Activated CD4-positive, alpha-beta T cell treated with anti-CD3 and anti-CD28 coated beads, Interleukin-2, amount 10 ng/mL, durations not matched to agents 24 days and 14 days (primary cell): ENCODE measurements around the gene YJU2. TPM values are rescaled to one million over a fixed set of nuclear protein-coding genes. Genes with fewer than 3 reads are reported as not detected.
A peak's percentile ranks its signal among the peaks of the same experiment; 100 is the strongest.

Source experiments
- DNase-seq: peaks from one replicate; pipeline ENCODE4 v3.0.0; 2022
- H3K27ac Mint-ChIP-seq: one replicate; pipeline ENCODE4 v1.8.0; 2022; ENCODE audit warnings: mild to moderate bottlenecking, mixed read lengths
- H3K27me3 Mint-ChIP-seq: one replicate; pipeline ENCODE4 v1.8.0; 2022; ENCODE audit warnings: mixed read lengths
- H3K36me3 Mint-ChIP-seq: one replicate; pipeline ENCODE4 v1.8.0; 2022; ENCODE audit warnings: low read depth, mild to moderate bottlenecking, mixed read lengths
- H3K4me1 Mint-ChIP-seq: one replicate; pipeline ENCODE4 v1.8.0; 2021; ENCODE audit warnings: mixed read lengths
- H3K4me3 Mint-ChIP-seq: one replicate; pipeline ENCODE4 v1.8.0; 2022; ENCODE audit warnings: mild to moderate bottlenecking, moderate library complexity, mixed read lengths
- H3K9me3 Mint-ChIP-seq: one replicate; pipeline ENCODE4 v1.8.0; 2021; ENCODE audit warnings: mixed read lengths
- intact Hi-C: fragments of 100-400 bp; cut with micrococcal nuclease; formaldehyde crosslinking; loops from one replicate; pipeline ENCODE4 v1.15.1; 2023
- total RNA-seq: library from RNA; stranded (reverse); gene quantifications from 2 replicates; pipeline ENCODE4 v1.2.3, GENCODE V29; 2022

The YJU2 gene
- total RNA-seq, 1 donor from 2014 or later, result 38.2 TPM

DNA sequence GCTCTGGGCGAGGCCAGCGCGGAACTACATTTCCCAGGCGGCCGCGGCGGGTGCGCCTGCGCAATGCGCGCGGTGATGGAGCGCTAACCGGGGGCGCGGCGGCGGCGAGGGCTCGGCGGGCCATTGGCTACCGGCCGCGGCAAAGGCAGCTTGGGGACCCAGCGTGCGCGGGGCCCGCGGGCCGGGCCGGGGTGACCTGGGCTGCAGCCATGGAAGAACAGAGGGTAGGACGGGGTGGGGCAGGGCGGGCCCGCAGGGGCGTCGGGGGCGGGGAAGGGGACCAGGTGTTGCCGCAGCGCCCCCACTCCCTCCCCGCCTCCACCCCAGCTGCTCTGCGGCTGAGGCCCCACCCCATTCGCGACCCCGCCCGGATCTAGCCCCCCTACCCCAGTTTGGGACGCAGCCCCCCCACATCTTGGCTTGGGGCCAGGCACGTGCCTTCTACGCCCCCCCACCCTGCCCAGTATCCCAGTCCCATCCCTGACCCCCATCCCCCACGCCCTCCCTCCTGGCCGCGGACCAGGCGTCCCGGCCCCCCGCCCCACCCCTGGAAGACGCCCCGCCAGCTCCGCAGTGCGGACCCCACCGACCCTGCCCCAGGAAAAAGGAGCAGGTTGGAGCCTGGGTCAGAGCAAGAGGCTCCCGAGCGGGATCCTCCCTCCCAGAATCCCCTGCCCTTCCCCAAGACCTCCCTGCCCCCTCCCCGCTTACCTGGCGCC lies 57.8 kb downstream of the YJU2 start, which contains the start of gene FSD1:
FSD1 (plus strand) TSS at position 61 of the 719 bp plus-strand sequence; CDS start at position 210, 149 bp downstream.
- peak; percentile 95 for DNase-seq
- H3K36me3 Mint-ChIP-seq, result peaks cover 6% of the 10 kb centered on the region
- peak within 1 kb of the TSS; percentile 78 for H3K4me3 Mint-ChIP-seq
- H3K9me3 Mint-ChIP-seq, result no peaks in the 10 kb centered on the region
- intact Hi-C loops, result loop anchor here (1.0 to 2.0 kb wide), 2 partner anchors 22 to 39 kb away; partner anchors contain the start of gene MPND
- peak within 1 kb of the TSS; percentile 76 for H3K27ac Mint-ChIP-seq
- H3K4me1 Mint-ChIP-seq, result peaks cover 28% of the 10 kb centered on the region
- H3K27me3 Mint-ChIP-seq, result no peaks in the 10 kb centered on the region

DNA sequence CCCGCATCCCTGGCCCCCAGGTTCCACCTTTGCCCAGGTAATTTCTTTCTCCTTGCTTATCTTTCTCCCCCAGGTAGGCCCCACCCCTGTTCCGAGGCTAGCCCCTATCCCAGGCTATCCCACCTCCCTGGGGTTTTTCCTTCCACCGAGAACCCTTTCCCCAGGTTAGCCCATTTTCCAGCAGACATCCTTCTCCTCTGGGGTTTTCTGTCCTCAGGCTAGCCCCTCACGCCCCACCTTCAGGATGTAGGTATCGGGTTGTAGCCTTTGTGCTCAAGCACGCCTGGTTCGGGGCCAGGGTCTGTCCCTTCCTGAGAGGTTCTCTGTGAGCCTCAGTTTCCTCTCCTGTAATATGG lies 58.4 kb downstream of the YJU2 start:
- Mint-ChIP-seq H3K4me3 (peak overlapping the region; percentile 78), H3K36me3 (peaks cover 6% of the 10 kb centered on the region), H3K4me1 (peaks cover 28% of the 10 kb centered on the region), H3K27ac (peak overlapping the region; percentile 76), H3K27me3 (no peaks in the 10 kb centered on the region), H3K9me3 (no peaks in the 10 kb centered on the region)
- no peak for DNase-seq
- intact Hi-C loops, result loop anchor here (2.0 kb wide), 1 partner anchor 22 kb away; no protein-coding TSS in a partner anchor

DNA sequence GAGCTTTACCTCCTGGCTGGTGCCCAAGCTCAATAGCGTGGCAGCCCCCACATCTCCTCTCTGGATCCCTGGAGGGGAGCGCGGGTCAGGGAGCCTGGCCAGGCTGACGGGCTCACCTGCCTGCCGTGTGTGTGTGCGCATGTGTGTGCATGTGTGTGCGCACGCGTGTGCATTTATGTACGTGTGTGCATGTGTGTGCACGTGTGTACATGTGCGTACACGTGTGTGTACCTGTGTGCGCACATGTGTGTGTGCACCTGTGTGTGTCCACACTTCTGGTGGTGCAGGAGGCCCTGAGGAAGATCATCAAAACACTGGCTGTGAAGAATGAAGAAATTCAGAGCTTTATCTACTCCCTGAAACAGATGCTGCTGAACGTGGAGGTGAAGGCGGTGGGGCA lies 58.8 kb downstream of the YJU2 start:
- Mint-ChIP-seq H3K4me3 (peak overlapping the region; percentile 78), H3K27me3 (no peaks in the 10 kb centered on the region), H3K36me3 (peaks cover 10% of the 10 kb centered on the region), H3K4me1 (peaks cover 26% of the 10 kb centered on the region), H3K9me3 (no peaks in the 10 kb centered on the region), H3K27ac (no peak overlapping the region)
- no peak for DNase-seq
- intact Hi-C loops, result loop anchor here (2.0 kb wide), 1 partner anchor 21 kb away; no protein-coding TSS in a partner anchor

DNA sequence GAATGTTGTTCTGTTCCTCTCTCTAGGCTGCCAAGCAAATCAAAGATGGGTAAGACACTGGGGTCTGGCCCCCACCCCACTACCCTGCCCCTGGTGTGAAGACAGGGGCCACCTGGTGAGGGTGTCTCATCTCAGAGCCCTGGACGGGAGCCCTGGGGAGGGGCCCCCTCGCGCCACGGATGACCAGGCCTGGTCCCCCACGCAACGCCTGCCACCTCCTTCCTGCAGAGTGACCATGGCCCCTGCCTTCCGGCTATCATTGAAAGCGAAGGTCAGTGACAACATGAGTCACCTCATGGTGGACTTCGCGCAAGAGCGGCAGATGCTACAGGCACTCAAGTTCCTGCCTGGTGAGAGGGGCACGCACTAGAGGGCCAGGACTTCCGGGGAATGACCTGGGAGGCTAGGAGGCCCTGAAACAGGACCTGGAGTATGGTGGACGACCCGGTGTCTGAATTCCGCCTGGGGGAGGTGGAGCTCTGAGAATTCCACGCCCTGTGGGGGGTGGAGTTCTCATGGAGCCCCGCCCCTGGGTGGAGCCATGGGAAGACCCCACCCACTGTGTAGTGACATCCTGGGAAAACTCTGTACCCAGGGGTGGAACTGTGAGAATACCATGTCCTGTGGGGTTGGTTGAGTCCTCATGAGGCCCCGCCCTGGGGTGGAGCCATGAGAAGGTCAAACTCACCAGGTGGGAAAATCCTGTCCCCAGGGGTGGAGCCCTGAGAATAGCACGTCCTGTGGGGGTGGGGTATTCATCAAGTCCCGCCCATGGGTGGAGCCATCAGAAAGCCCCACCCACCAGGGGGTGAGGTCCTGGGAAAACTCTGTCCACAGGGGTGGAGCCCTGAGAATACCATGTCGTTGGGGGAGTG lies 63.6 kb downstream of the YJU2 start:
- Mint-ChIP-seq H3K36me3 (peaks cover 18% of the 10 kb centered on the region), H3K27ac (no peak overlapping the region), H3K9me3 (no peaks in the 10 kb centered on the region), H3K4me3 (no peak overlapping the region), H3K4me1 (peaks cover under 1% of the 10 kb centered on the region), H3K27me3 (no peaks in the 10 kb centered on the region)
- DNase-seq, result peak; percentile 75
- intact Hi-C loops, result no loop called here

DNA sequence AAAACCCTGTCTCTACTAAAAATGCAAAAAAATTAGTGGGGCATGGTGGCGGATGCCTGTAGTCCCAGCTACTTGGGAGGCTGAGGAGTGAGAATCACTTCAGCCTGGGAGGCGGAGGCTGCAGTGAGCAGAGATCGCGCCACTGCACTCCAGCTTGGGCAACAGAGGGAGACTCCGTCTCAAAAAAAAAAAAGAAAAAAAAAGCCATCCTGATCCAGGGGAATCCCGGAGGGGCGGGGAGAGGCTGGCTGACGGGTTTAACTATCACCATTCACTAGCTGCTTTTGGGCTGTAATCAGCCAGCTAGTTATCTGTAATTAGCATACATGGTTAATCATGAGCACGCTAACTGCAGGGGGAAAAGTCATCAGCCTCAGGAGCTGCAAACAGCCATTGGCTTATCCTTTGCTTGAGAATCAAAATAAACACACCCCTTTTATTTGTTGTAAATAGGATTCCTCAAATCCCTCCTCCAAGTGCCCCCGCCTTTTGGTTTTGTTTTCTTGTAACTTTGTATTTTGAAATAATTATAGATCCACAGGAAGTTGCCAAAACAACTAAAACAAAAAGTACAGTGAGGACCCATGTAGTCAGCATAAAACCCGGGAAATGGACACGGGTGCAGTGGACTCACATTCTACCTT lies 67.1 kb downstream of the YJU2 start:
- Mint-ChIP-seq H3K4me3 (no peak overlapping the region), H3K27ac (no peak overlapping the region), H3K4me1 (no peaks in the 10 kb centered on the region), H3K36me3 (peaks cover 34% of the 10 kb centered on the region), H3K27me3 (no peaks in the 10 kb centered on the region), H3K9me3 (peaks cover 4% of the 10 kb centered on the region)
- no peak for DNase-seq
- intact Hi-C loops, result no loop called here

DNA sequence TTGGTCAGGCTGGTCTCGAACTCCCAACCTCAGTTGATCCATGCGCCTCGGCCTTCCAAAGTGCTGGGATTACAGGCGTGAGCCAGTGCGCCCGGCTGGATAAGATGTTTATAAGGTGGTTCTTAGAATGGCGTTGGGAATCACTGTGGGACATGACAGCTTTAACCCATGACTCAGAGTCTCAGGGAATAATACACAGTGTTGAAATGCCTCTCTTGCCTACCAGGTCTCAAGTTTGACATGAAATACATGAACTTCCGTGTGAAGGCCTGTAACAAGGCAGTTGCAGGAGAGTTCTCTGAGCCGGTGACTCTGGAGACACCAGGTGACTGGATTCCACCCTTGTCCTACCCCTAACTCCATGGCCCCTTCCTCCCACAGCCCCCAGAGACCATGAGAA lies 70.1 kb downstream of the YJU2 start:
- Mint-ChIP-seq H3K4me1 (no peaks in the 10 kb centered on the region), H3K36me3 (peaks cover 34% of the 10 kb centered on the region), H3K9me3 (peaks cover 24% of the 10 kb centered on the region), H3K4me3 (no peak overlapping the region), H3K27ac (no peak overlapping the region), H3K27me3 (no peaks in the 10 kb centered on the region)
- DNase-seq, result no peak
- intact Hi-C loops, result no loop called here

DNA sequence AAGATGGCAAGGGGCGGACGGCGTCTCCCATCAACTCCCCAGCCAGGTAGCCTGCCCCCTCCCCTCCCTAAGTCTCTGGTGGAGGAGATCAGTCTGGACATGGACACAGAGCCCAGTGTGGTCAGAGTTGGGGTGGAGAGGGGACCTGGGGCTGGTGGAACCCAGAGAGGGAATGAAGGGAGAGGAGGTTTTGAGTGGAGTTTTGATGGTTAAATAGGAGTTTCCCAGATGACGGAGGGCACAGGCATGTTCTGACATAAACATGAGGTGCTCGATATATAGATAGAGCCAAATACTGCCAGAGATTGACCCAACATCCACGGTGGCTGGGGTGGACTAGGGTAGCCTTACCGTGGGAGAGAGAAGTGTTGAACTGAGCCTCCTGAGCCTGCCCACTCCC lies 71.6 kb downstream of the YJU2 start:
- intact Hi-C loops, result no loop called here
- H3K27me3 Mint-ChIP-seq, result no peaks in the 10 kb centered on the region
- peaks cover 24% of the 10 kb centered on the region for H3K9me3 Mint-ChIP-seq
- peaks cover 33% of the 10 kb centered on the region for H3K36me3 Mint-ChIP-seq
- no peak overlapping the region for H3K4me3 Mint-ChIP-seq
- no peak overlapping the region for H3K27ac Mint-ChIP-seq
- DNase-seq, result no peak
- H3K4me1 Mint-ChIP-seq, result no peaks in the 10 kb centered on the region

Other genes starting within 250 kb of the YJU2 start
- 32.2 and 33.2 TPM in 2 replicates for gene PIAS4, start 239.3 kb upstream of the YJU2 start, total RNA-seq
- 35.8 and 39.6 TPM in 2 replicates for gene ZBTB7A, start 180.2 kb upstream of the YJU2 start, total RNA-seq
- gene MAP2K2, start 123.0 kb upstream of the YJU2 start, total RNA-seq, result 125 and 135 TPM in 2 replicates
- gene CREB3L3, start 93.4 kb upstream of the YJU2 start, total RNA-seq, result 0.12 TPM in 1 of 2 replicates, not detected in the other
- 39.8 and 48.0 TPM in 2 replicates for gene SIRT6, start 64.5 kb upstream of the YJU2 start, total RNA-seq
- 0.50 and 0.72 TPM in 2 replicates for gene ANKRD24, start 64.4 kb upstream of the YJU2 start, total RNA-seq
- 44.0 and 45.0 TPM in 2 replicates for gene EBI3, start 17.6 kb upstream of the YJU2 start, total RNA-seq
- gene SHD, start 32.2 kb downstream of the YJU2 start, total RNA-seq, result not detected in 2 replicates
- 13.3 and 14.0 TPM in 2 replicates for gene TMIGD2, start 55.3 kb downstream of the YJU2 start, total RNA-seq
- 44.2 and 44.3 TPM in 2 replicates for gene FSD1, start 57.5 kb downstream of the YJU2 start, total RNA-seq
- gene STAP2, start 91.7 kb downstream of the YJU2 start, total RNA-seq, result 14.2 and 16.8 TPM in 2 replicates
- 20.6 and 21.0 TPM in 2 replicates for gene MPND, start 96.5 kb downstream of the YJU2 start, total RNA-seq
- 53.8 and 56.8 TPM in 2 replicates for gene SH3GL1, start 153.5 kb downstream of the YJU2 start, total RNA-seq
- gene CHAF1A, start 155.6 kb downstream of the YJU2 start, total RNA-seq, result 99.4 and 103 TPM in 2 replicates
- gene UBXN6, start 210.7 kb downstream of the YJU2 start, total RNA-seq, result 41.2 and 47.2 TPM in 2 replicates
- gene HDGFL2, start 225.2 kb downstream of the YJU2 start, total RNA-seq, result 66.0 and 72.7 TPM in 2 replicates